Mononuclear cell (primary cell): ENCODE data around the gene SMIM5. TPM values are rescaled to one million over a fixed set of nuclear protein-coding genes. Genes with fewer than 3 reads are reported as not detected.

Experiments
- H3K27me3 ChIP-seq: 2 replicates; pipeline ENCODE4 v1.6.0; 2011; ENCODE audit warnings: low read length, control low read depth; ENCODE audit not compliant: insufficient read depth
- H3K4me1 ChIP-seq: 2 replicates; pipeline ENCODE4 v1.5.1; 2011; ENCODE audit warnings: mild to moderate bottlenecking, low read length, control low read depth; ENCODE audit not compliant: insufficient read depth
- H3K4me3 ChIP-seq: 2 replicates; pipeline ENCODE4 v1.5.1; 2011; ENCODE audit warnings: mild to moderate bottlenecking, low read length, moderate library complexity
- H3K9me3 ChIP-seq: 2 replicates; pipeline ENCODE4 v1.5.1; 2011; ENCODE audit warnings: low read depth, mild to moderate bottlenecking, control low read depth, low read length
- total RNA-seq: library from RNA; depleted of rRNA; stranded (reverse); fragments of >200 nt; gene quantifications from one replicate; pipeline ENCODE4 v1.2.3, GENCODE V29; 2012

The SMIM5 gene
- total RNA-seq, 1 donor, result 3.6 TPM

GRCh38 chr17:75676461-75676860 is 43.2 kb downstream of the SMIM5 start:
- Histone ChIP-seq H3K4me3 (no peak overlapping the region), H3K27me3 (no peaks in the 10 kb centered on the region)

GRCh38 chr17:75679706-75680211 is 46.5 kb downstream of the SMIM5 start:
- Histone ChIP-seq H3K27me3 (no peaks in the 10 kb centered on the region), H3K9me3 (no peaks in the 10 kb centered on the region), H3K4me3 (no peak overlapping the region), H3K4me1 (peaks cover 4% of the 10 kb centered on the region)

More at GRCh38 chr17:75676461-75676860, 43.2 kb downstream of the SMIM5 start:
- peaks cover 4% of the 10 kb centered on the region for H3K4me1 ChIP-seq
- no peaks in the 10 kb centered on the region for H3K9me3 ChIP-seq

GRCh38 chr17:75680431-75680830 is 47.2 kb downstream of the SMIM5 start:
- no peak overlapping the region for H3K4me3 ChIP-seq
- no peaks in the 10 kb centered on the region for H3K9me3 ChIP-seq
- no peaks in the 10 kb centered on the region for H3K4me1 ChIP-seq
- H3K27me3 ChIP-seq, result no peaks in the 10 kb centered on the region

GRCh38 chr17:75681289-75681688 is 48.1 kb downstream of the SMIM5 start:
- Histone ChIP-seq H3K4me1 (no peaks in the 10 kb centered on the region), H3K27me3 (no peaks in the 10 kb centered on the region), H3K4me3 (no peak overlapping the region), H3K9me3 (no peaks in the 10 kb centered on the region)

DNA sequence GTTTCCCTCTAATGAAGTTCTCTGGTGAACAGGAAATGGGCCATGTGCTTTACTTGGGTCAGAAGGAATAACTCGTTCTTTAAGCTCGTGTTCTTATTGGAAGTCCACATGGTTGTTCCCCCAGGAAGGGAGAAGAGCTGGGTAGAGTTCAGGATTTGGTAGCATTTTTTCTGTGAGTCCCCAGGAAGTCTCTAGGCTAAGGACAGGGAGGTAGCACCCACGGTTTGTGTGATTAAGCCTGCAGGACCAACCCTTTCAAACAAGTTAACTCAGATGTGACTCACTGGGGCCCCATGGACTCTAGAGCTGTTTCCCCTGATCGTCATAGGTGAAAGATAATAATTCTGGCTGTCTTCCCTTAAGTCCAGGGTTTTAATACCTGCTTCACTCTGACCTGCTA is 50.3 kb downstream of the SMIM5 start:
- H3K9me3 ChIP-seq, result no peaks in the 10 kb centered on the region
- no peaks in the 10 kb centered on the region for H3K27me3 ChIP-seq
- H3K4me3 ChIP-seq, result no peak overlapping the region
- peaks cover 22% of the 10 kb centered on the region for H3K4me1 ChIP-seq

- Histone ChIP-seq H3K4me1 (peaks cover 29% of the 10 kb centered on the region), H3K4me3 (no peak overlapping the region), H3K9me3 (no peaks in the 10 kb centered on the region), H3K27me3 (no peaks in the 10 kb centered on the region)
Measured at GRCh38 chr17:75684249-75684648, 51.0 kb downstream of the SMIM5 start.

DNA sequence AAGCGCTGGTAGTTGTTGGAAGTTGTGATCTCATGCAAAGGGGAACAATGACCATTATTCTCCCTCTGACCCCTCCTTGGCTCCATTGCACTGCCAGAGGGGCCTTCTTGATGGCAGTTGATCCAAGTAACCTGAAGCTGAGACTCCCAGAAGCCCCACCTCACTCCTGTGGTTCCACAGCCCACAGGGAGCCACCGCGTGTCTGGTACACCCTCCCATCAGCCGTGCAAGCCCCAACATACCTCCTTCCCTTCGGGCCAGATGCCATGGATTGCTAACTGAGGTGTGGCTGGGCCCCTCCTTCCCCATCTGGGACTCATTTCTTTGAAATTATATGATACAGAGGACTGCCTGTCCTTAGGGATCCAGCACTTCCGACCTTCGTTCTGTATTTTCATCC is 51.7 kb downstream of the SMIM5 start:
- Histone ChIP-seq H3K27me3 (no peaks in the 10 kb centered on the region), H3K4me1 (peaks cover 36% of the 10 kb centered on the region), H3K4me3 (no peak overlapping the region), H3K9me3 (no peaks in the 10 kb centered on the region)

GRCh38 chr17:75685499-75685898 is 52.3 kb downstream of the SMIM5 start:
- Histone ChIP-seq H3K4me3 (no peak overlapping the region), H3K27me3 (no peaks in the 10 kb centered on the region), H3K9me3 (no peaks in the 10 kb centered on the region), H3K4me1 (peaks cover 41% of the 10 kb centered on the region)

GRCh38 chr17:75688209-75688825 is 55.1 kb downstream of the SMIM5 start:
- no peak overlapping the region for H3K4me3 ChIP-seq
- no peaks in the 10 kb centered on the region for H3K27me3 ChIP-seq
- H3K4me1 ChIP-seq, result peaks cover 53% of the 10 kb centered on the region
- H3K9me3 ChIP-seq, result no peaks in the 10 kb centered on the region

DNA sequence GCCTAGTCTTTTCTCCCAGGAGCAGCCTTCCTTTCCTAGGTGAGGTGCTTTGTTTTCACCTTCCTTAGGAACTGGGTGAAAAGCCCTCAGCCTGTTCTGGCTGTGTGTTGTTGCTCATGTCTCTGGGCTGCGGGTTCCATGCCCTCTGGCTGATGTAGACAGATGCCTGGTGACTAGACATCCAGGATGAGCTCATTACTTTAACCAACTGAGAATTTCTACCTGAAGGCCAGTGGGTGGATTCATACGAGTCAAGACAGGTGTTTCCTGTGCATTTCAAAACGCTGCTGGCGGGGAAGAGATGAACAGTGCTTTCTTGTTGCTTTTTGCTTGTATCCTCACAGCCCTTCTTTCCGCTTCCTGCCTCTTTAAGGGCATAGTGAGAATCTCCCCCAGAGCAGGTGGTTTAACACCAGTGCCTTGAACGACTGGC is 56.2 kb downstream of the SMIM5 start:
- Histone ChIP-seq H3K9me3 (no peaks in the 10 kb centered on the region), H3K4me1 (peaks cover 53% of the 10 kb centered on the region), H3K27me3 (no peaks in the 10 kb centered on the region), H3K4me3 (no peak overlapping the region)

Other genes with a start within 250 kb of the SMIM5 start
- 151 TPM for gene GRB2, start 227.8 kb upstream of the SMIM5 start, total RNA-seq
- 21.1 TPM for gene TMEM94, start 176.8 kb upstream of the SMIM5 start, total RNA-seq
- 0.10 TPM for gene CASKIN2, start 117.9 kb upstream of the SMIM5 start, total RNA-seq
- 14.7 TPM for gene TSEN54, start 116.9 kb upstream of the SMIM5 start, total RNA-seq
- gene LLGL2, start 107.7 kb upstream of the SMIM5 start, total RNA-seq, result 13.2 TPM
- gene MYO15B, start 45.6 kb upstream of the SMIM5 start, total RNA-seq, result 75.9 TPM
- gene RECQL5, start 33.7 kb downstream of the SMIM5 start, total RNA-seq, result 7.8 TPM
- 105 TPM for gene SAP30BP, start 33.9 kb downstream of the SMIM5 start, total RNA-seq
- gene ITGB4, start 88.0 kb downstream of the SMIM5 start, total RNA-seq, result 0.10 TPM
- gene GALK1, start 131.8 kb downstream of the SMIM5 start, total RNA-seq, result 8.8 TPM
- 32.8 TPM for gene UNK, start 151.4 kb downstream of the SMIM5 start, total RNA-seq
- 42.9 TPM for gene UNC13D, start 211.0 kb downstream of the SMIM5 start, total RNA-seq
- 30.5 TPM for gene WBP2, start 221.9 kb downstream of the SMIM5 start, total RNA-seq
- 0.63 TPM for gene TRIM47, start 245.1 kb downstream of the SMIM5 start, total RNA-seq